CD4-positive, alpha-beta T cell treated with Interleukin-17A for 1 hour (primary cell): Measurements from ENCODE around the gene RGS6.
"Not testable (repeated sequence)": the region's sequence is repeated elsewhere in the genome, so short reads cannot be mapped to it uniquely, and the experiment has no call there.

Experiments used
- DNase-seq: peaks from one replicate; pipeline ENCODE4 v3.0.0-alpha.2; 2020

RGS6 gene

DNA sequence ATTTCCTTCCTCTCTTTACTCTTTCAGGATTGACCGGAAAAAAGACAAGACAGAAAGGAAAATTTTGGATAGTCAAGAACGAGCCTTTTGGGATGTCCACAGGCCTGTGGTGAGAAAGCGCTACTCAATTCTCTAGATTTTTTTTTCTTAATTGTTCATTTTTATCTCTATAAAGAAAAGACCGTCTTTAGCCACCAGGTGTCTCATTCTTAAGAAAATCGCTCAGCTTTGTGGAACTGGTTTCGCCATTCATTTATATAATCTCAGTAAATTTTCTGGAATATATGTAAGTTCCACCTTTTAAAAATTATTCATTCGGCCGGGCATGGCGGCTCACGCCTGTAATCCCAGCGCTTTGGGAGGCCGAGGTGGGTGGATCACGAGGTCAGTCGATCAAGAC is 540.6 kb downstream of the RGS6 start:
- no peak for DNase-seq

DNA sequence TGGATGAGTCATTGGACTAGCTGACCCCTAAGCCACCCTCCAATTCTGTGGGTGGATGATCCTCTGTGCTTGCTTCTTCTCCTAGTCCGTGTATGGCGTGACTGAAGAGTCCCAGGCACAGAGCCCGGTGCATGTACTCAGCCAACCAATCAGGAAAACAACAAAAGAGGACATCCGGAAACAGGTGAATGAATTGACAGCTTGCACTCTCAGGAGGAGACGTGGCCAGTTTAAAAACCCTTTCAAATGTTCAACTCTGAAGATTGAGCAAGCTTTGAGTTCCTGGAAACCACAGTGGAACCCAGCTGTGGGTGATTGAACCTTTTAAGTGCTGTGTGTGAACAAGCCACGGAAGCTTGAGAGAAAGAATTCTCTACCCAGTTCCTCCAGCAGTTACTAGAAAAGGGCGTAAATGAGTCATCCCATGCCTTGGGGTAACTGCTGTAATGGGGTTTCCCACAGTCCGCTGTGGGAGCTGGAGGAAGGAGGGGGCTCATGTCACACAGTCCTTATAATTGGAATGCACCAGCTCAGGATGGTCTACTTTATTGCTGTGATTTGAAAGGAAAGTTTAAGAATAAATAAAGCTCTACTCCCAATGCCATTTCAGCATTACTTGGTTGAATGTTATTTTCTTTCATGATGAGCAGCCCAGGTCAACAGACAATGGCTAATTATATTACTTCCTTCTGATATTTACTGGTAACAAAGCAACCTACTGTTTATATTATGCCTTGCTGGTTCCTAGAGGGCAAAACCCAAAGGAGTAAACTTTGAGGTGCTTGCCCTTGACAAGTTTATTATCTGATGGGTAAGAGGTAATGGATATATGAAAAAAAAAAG is 544.6 kb downstream of the RGS6 start:
- peak; percentile 57 for DNase-seq

DNA sequence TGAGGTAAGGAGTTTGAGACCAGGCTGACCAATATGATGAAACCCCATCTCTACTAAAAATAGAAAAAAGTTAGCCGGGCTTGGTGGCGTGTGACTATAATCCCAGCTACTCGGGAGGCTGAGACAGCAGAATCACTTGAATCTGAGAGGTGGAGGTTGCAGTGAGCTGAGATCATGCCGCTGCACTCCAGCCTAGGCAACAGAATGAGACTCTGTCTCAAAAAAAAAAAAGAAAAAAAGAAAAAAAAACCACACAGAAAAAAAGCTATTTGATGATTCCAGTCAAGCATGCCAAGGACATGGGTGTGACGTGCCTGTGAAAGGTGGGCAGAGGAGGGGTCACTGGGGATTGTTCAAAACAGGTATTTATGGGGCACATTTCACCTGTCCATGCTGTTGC is 545.3 kb downstream of the RGS6 start:
- DNase-seq = not testable (repeated sequence)

DNA sequence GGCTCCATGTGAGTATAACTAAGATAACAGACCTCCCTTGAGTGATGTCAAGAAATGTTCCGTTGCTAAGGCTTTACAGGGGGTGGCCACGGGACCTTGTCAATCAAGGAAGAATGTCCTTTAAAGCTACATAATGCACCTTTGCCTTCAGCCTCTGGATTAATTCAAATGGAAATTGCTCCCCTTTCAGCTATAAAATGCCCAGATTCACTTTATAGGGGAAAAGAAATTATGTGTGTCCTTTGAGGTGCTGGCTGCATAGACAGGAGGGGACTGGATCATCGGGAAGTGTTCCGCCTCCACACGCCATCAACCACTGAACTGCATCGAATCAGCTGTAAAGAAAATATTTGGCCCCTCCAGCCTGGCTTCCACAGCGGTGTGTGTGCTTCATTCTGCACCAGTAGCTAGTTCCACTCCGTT is 546.3 kb downstream of the RGS6 start:
- no peak for DNase-seq

DNA sequence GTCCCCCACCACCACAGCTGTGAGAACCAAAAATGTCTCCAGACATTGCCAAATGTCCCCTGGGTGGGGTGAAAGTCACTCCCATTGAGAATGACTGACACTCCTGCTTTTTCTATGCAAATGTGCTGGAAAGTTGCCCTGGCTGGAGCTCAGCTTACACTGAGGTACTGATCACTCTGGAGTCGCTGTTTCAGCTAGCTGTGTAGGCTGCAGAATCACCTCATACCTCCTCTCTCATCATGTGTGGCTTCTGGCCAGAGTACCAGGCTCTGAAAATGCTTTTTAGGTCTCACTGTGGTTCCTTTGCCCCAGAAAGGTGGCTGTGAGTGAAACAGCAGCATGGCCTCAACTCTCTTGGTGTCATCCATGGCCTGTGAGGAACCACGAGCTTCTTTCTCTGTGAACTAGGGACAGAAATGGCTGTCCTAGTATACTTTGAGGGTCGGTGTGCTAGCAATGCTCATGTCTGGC is 547.3 kb downstream of the RGS6 start:
- DNase-seq = no peak

DNA sequence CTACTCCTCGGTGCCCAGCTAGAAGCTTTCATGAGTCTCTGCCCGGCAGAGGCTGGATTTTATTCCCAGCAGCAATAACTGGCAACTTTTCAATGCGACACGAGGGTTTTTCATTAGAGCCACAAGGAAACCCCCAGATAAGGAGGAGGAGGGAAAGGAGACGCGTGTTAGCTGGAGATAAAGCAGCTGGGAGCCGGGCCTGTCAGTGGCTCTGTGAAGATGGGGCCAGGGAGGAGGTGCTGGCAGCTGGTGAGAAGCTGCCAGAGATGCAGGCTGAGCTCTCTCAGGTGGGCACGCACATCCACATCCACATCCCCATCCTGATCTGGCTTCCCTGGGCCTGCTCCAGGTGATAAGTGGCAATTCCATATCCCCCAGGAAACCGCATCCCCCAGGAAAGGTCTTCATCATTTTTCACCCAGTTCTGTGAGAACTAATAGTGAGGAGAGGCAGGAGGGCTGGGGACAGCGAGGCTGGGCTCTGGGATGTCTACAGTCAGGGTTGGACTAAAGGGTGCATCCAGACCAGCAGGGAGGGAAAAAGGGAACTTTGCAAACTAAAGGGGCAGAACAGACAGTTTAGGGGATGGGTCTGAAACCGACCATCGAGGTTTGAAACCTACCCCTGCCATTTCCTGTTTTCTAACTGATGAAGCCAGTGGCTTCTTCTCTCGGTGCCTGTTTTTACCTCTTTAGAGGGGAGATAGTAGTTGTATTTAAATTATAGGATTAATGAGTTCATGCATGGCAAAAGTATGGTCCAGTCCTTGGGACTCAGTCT is 548.4 kb downstream of the RGS6 start:
- DNase-seq = no peak

DNA sequence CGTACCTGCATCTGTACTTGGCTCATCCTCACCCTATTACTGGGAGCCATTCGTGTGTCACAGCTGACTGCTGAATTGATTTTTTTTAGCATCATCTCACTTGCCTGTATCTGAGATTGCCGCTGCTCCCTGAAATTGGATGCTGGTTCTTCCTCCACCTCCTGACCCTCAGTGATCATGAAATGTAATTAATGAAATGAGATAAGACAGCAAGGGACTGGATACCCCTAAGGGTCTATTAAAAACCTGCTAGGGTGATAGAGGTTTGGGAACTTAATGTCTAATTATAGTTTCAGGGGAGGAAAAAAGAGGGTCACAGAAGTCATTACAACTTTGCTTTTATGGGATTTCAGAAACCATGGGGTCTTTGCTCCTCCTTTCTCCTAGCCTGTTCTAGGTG is 551.1 kb downstream of the RGS6 start:
- DNase-seq = no peak

DNA sequence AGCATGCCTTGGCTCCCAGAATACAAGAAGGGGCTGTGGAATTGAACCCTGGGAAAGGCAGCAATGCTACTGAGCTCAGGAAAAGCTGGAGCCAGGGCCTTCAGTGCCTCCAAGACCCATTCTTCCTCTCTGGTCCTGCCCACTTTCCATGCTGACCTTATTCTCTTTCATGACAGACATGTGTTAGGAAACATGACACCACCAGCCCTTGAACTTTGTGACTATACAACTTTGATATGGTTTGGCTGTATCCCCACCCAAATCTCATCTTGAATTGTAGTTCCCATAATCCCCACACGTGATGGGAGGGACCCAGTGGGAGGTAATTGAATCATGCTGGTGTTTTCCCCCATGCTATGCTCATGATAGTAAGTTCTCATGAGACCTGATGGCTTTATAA is 553.5 kb downstream of the RGS6 start:
- no peak for DNase-seq

DNA sequence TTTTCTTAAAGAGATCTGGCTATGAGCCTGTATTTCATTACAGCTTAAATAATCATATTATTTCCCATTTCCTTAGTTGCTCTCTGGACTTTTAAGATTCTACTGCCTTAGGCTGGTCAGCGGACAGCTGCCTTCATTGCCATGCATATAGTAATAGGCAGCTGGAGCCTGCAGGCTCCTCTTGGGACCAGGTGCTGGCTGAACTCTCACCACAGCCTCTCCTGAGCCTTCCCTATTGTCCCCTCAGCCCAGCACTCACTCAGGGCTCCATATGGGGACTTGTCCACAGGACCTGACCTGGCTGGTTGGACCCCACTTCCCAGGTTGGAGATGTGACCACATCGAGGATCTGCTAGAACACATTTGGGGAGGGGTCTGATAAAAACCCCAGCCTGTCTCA is 556.3 kb downstream of the RGS6 start:
- no peak for DNase-seq

DNA sequence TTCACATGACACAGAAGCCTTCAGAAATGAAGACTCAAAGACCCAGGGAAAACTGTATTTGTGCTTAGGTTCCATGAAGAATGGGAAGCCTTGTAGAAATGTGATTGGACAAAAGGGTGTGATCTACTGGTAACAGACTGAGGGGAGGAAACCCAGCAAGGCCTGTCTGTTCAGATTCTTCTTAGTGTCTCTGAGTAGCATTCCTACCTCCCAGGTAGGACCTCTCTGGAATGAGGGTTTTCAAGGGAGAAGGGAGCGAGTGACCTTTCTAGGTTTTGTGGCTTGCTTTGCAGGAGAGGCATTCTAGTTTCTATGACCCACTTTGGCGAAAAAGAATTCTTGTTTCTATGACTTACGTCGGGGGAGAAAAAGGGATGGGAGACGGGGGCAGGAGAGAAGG is 560.0 kb downstream of the RGS6 start:
- no peak for DNase-seq

DNA sequence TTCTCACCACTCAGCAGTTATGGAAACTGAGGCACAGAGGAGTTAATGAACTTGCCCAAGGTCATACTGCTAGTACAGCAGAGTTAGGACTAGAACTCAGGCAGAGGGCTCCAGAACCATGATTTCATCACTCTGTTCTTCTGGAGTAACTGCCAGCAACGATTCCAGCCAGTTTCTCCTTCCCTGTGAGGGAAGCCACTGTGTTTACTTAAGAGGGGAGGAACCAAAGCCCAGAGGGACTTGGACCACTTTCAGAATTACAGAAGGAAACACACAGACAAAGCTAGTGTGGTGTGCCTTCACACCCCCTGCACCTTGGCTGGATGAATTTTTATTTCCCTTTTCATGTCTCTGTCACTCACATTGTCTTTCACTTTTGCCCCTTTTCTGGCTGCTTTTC is 563.4 kb downstream of the RGS6 start:
- DNase-seq = no peak

DNA sequence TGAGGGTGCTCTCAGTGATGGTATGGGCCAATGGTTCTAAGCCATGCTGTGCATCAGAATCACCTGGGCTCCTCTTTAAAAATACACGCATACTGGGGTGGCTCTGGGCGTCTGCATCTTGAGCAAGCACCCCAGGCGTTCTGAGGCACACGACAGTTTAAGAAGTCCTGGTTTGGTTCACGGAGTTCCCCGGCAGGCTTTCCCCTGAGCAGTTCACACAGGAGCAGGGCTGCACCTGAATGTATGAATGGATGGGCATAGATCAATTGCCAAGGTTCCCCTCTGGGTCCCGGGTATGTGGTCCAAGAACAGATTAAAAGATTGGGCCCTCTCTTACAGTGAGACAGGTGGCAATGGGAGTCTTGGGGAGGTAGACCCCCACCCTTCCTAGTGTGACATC is 566.4 kb downstream of the RGS6 start:
- no peak for DNase-seq

DNA sequence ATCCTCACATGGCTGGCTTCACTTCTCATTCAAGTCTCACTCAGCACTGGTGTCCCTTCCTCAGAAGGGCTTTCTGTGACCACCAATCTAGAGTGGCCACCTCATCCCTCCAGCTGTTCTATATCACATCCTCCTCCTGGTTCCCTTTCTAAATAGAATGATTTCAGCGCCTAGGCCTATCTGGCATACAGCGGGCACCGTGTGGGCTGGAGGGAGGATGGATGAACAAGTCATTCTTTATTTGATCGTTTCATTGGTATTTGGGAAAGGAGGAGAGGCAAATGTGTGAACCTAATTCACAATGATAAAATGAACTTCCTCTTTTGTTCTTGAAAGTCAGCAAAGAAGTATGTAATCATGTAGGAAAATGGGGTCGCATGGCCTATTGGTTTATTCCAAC is 567.5 kb downstream of the RGS6 start:
- no peak for DNase-seq

DNA sequence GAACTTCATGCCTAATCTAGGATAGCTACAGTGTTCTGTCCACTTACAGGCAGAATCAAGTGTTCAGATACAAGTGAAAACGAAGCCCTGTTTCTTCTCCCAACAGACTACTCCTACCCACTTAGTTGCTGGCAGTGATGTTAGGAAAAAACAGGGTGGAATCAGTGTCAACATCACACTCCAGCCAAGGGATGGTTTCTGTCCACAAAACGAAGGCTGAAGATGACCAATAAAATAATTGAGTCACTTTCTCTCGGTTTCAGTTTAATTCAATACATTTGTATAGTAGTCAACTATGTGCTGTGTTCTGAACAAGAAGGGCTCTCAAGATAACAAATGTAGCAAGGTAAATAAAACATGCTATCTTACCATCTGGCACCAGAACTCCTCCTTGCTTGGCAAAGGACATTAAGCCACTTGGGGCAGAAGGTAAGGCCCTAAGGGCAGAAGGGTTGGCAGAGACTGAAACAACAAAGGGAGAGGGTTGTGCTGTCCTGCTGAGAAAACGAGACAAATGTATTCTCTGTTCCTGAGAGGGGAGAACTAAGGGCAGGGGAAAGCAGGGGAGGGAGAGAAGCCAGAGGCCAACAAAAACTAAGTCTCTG is 568.1 kb downstream of the RGS6 start:
- no peak for DNase-seq

DNA sequence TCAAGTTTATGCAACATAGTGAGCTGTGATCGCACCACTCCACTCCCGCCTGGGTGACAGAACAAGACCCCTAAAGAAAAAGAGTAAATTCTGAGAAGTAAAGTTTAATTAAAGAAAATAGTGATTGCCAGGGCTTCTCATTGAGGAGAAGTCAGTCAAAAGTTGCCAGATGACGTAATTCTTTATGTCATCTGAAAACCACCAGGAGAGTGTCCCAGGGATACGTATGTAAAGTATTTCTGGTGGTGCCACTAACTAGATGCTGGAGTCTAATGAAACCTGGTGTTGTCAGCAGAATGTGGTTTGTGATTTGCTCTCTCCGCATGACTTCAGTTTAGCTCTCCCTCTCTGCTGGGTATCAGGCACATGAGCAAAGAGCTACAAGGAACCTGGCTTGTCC is 569.2 kb downstream of the RGS6 start:
- DNase-seq = no peak

DNA sequence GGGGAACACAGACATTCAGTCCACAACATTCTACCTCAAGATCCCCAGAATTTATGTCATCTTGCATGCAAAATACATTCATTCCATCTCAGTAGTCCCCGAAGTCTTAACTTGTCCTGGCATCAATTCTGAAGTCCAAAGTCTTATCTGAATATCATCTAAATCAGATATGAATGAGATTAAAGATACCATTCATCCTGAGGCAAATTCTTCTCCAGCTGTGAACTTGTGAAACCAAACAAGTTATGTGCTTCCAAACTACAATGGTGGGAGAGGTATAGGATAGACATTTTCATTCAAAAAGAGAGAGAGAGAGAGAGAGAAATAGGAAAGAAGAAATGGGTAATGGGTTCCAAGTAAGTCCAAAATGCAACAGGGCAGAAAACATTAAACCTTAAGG is 571.0 kb downstream of the RGS6 start:
- no peak for DNase-seq

DNA sequence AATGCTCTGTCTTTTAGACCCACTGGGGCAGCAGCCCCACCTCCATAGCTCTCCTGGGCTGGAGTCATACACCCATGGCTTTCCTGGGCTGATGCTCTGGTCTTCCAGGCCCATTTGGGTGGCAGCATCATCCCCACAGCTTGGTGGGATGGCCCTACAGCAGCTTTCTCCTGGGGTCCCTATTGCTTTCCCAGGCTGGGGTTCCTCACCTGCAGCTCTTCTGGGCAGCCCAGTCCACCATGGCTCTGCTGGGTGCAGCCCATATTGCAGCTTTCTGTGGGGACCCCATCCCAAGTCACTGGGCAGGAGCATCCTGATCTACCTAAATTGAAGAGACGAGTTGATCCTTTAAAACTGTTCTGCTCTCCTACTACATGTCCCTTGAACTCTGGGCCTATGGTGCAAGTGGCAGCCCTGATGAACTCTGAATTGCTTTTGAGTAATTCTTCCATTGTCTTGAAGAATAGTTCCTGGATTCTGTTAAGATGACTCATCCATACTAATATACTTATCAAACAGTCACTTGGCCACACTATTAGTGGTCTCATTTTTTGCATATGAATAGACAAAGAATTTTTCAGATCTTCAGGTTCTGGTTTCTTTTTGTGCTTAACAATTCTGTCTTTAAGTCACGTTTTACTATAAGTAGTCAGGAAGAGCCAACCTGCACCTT is 571.6 kb downstream of the RGS6 start:
- DNase-seq = no peak

DNA sequence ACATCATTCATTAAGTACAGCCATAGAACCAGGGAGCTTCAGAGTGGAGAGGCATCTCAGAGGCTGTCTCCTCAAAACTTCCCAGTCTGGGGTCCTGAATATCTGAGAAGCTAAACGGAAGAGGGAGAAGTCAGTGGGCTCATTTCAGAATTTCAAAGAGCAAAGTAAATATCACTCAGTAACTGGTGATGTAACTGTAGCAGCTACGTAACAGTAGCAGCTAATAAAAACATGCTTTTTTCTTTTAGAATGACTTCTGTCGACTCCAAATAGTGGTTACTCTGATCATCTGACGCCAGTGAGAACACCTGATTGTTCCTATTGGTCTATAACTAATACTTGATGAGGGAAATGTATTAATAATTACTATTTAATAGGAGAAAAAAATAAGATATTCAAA is 578.3 kb downstream of the RGS6 start:
- DNase-seq = no peak

DNA sequence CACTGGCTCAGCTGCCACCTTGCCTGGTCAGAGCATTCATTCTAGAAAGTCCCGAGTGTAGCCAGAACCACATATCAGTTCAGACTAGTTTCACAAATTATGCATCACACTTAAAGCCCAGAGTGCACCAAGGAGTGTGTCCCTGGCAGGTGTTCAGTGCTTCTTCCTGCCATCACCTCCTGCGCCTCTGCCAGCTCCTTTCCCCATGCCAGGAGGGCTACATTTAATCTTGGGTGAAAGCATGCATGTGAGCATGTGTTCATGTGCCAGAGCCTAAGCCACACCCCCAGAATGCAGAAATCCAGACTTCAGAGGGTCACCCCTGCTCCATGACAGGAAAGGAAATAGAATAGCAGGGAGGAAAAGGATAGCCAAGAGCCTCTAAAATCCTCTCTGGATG is 580.1 kb downstream of the RGS6 start:
- no peak for DNase-seq

DNA sequence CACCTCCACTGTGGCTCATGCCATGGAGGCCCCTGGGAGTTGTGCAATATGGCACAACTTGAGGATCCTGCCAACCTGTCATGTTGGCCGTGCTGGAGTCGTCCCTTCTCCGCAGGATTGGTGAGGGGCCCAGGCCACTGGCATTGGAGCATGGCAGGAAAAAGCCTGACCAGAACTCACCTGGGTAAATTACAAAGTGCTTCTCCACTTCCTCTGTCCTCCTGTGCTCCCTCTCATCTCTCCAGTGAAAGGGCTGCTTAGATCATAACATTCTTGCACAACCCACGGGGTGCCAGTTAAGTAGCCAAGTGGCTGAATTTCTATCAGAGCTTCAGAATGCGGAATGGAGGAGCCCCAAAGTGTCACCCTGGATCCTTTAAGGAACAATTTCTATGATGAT is 580.7 kb downstream of the RGS6 start:
- no peak for DNase-seq

DNA sequence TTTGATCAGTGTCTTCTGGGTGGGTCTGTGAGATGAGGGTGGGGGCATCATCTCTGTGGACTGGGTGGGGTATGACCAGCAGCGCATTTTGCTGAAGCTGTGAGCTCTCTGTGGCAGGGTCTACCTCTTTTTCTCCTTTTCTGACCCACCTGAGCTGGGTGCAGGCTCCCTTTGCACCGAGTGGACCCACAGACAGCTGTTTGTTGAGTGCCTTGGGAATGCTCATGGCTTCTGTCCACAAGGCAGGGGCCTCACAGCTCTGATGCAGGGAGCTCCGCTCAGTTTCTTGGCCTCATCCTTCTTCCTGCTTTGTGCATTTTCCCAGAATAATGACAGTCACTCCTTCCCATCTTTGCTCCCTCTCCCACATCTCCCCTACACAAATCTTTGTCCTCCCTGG is 581.1 kb downstream of the RGS6 start:
- no peak for DNase-seq

DNA sequence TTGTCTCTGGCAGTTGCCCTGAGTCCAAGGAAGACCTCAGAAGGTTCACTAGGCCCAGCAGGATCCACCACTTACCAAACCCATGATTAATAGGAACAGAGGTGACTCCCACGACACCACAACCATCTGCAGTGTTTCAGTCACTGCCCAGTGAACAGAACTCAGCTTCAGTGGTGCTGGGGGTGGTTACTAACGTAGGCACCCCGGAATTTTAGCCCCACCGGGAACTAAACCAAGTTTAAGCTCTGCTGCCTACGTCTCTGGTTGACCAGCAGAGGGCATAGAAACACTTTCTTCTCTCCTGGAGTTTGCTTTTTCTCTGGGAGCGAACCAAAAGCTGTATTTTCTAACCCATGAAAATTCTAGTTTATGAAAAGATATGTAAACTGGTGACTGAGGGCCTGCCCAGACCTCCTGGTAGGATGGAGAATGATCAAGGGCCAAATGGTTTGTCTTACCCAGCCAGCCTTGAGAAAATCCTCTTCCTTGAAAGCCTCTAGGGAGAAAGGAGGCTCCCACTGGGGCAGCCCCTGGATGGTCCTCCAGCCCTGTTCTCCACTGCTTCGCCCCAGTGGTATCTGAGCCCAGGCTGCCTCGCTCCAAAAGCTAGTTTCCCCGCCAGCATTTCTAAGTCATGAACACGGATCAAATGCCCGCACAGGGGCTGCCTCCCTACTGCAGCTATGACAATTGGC is 581.9 kb downstream of the RGS6 start:
- DNase-seq = no peak

DNA sequence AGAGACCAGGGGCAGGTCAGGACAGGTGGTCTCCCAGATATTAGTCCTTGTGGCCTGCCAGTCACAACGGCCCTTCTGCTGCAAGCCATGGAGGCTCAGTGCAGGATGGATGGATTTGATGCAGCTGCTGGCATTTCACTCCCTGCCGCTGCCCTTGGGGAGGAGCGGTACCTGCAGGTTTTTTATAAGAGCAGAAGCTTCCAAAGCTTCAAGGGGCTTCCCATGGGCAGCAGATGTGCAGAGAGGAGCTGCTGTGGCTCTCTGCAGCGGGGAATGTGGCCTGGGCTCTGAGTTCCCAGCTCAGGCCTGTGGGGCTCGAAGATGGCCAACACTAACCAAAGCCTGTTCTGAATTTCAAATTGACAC is 582.4 kb downstream of the RGS6 start:
- no peak for DNase-seq
